ENCODE data around the gene THOC5. TPM values are rescaled to one million over a fixed set of nuclear protein-coding genes. Genes with fewer than 3 reads are reported as not detected.

THOC5 gene
- total and polyA plus RNA-seq, 7 experiments from 2014 or later: 26.1 to 61.9 (median 46.3) TPM

DNA sequence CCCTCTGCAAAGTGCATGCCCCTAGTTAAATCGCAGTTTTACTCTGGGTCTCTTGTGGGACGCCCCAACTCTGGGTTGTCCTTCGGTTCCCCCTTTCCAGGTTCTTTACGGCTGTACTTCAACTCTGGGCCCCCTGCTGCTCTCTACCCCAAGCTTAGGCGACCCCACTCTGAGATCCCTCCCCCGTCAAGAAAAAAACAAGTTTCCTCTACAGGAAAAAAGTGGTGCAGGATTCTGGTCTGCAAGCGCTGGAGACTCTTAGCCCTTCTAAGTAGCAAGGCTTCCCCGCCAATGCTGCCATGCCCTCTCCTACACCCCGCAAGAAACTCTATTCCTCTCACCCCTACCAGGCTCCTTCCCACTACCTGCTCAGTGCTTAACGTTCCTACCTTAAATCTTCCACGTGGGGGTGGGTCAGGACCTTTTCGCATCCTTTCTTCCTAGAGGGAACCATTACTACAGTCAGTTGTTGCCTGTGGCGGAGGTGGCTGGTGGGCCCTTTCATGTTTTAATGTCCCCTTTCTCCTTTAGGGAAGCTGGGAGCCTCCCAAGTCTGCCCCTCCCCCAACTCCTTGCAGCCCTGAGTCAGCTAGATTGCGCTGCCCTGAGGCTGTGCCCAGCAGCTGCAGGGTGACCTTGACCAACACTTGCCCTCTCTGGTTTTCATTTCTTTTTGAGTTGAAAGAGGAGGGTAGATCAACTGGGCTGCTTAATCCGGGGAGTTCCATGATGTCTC lies 72.1 kb downstream of the THOC5 start:
- H3K27ac Mint-ChIP-seq: no peak overlapping the region
- POLR2A ChIA-PET: no interaction called here
- peak overlapping the region; percentile 41 to 74 (median 66) for H3K4me3 Mint-ChIP-seq
- Histone ChIP-seq H3K4me1 (ENCODE audit: control insufficient read depth in 2 of 2, insufficient read depth in 2 of 2, low read length in 2 of 2) (no peaks in the 10 kb centered on the region), H3K9me3 (ENCODE audit: control insufficient read depth in 2 of 3, low read length in 3 of 3) (no peaks in the 10 kb centered on the region), H3K36me3 (ENCODE audit: control insufficient read depth in 2 of 3, insufficient read depth in 3 of 3, low read length in 3 of 3) (no peaks in the 10 kb centered on the region), H3K27me3 (ENCODE audit: control insufficient read depth in 2 of 2, insufficient read depth in 2 of 2, low read length in 2 of 2) (peaks cover 6 to 12% of the 10 kb centered on the region in 2 donors), H3K27ac (ENCODE audit: low read depth, low read length) (no peak overlapping the region), H3K4me3 (ENCODE audit: low read length) (no peak overlapping the region)
- peaks cover 0 to 5% (median 0%) of the 10 kb centered on the region in 5 donors for H3K36me3 Mint-ChIP-seq
- H3K27me3 Mint-ChIP-seq: peaks cover 34 to 43% (median 41%) of the 10 kb centered on the region in 5 donors
- H3K4me1 Mint-ChIP-seq: peaks cover 15 to 22% (median 20%) of the 10 kb centered on the region in 7 donors
- DNase-seq (no peak), ATAC-seq (no peak)
- intact Hi-C loops (cut with micrococcal nuclease): no loop called here
- H3K9me3 Mint-ChIP-seq: peaks cover 0 to 6% (median 0%) of the 10 kb centered on the region in 11 donors
- CTCF ChIA-PET: no interaction called here

DNA sequence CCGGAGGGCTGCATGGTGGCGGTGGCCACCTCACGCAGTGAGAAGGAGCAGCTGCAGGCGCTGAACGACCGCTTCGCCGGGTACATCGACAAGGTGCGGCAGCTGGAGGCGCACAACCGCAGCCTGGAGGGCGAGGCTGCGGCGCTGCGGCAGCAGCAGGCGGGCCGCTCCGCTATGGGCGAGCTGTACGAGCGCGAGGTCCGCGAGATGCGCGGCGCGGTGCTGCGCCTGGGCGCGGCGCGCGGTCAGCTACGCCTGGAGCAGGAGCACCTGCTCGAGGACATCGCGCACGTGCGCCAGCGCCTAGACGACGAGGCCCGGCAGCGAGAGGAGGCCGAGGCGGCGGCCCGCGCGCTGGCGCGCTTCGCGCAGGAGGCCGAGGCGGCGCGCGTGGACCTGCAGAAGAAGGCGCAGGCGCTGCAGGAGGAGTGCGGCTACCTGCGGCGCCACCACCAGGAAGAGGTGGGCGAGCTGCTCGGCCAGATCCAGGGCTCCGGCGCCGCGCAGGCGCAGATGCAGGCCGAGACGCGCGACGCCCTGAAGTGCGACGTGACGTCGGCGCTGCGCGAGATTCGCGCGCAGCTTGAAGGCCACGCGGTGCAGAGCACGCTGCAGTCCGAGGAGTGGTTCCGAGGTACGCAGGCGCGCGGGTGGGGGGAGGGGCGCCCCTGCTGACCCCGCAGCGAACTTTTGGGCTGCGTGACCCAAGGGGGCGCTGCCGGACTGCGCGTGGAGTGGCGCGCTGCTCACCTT lies 72.9 kb downstream of the THOC5 start:
- H3K36me3 ChIP-seq (ENCODE audit: control insufficient read depth in 2 of 3, insufficient read depth in 3 of 3, low read length in 3 of 3): no peaks in the 10 kb centered on the region
- intact Hi-C loops (cut with micrococcal nuclease): no loop called here
- ChIA-PET CTCF (no interaction called here), POLR2A (interaction anchor here (0.7 kb wide), 1 partner anchor 74 kb away, joined by 3 read pairs; no protein-coding TSS in a partner anchor)
- Mint-ChIP-seq H3K4me3 (peak overlapping the region in 6 of 10 donors; percentile 61 to 74 (median 66)), H3K4me1 (peaks cover 15 to 22% (median 20%) of the 10 kb centered on the region in 7 donors), H3K36me3 (peaks cover 0 to 5% (median 0%) of the 10 kb centered on the region in 5 donors), H3K27ac (no peak overlapping the region), H3K27me3 (peaks cover 34 to 49% (median 45%) of the 10 kb centered on the region in 5 donors), H3K9me3 (peaks cover 0 to 6% (median 0%) of the 10 kb centered on the region in 11 donors)
- peak; percentile 31 for ATAC-seq
- no peak overlapping the region for H3K4me3 ChIP-seq (ENCODE audit: low read length)
- peak in 3 of 9 donors; percentile 11 to 53 (median 16) for DNase-seq
- no peaks in the 10 kb centered on the region for H3K9me3 ChIP-seq (ENCODE audit: control insufficient read depth in 2 of 3, low read length in 3 of 3)
- no peaks in the 10 kb centered on the region for H3K4me1 ChIP-seq (ENCODE audit: control insufficient read depth in 2 of 2, insufficient read depth in 2 of 2, low read length in 2 of 2)
- H3K27ac ChIP-seq (ENCODE audit: low read depth, low read length): no peak overlapping the region
- H3K27me3 ChIP-seq (ENCODE audit: control insufficient read depth in 2 of 2, insufficient read depth in 2 of 2, low read length in 2 of 2): peaks cover 6 to 12% of the 10 kb centered on the region in 2 donors

DNA sequence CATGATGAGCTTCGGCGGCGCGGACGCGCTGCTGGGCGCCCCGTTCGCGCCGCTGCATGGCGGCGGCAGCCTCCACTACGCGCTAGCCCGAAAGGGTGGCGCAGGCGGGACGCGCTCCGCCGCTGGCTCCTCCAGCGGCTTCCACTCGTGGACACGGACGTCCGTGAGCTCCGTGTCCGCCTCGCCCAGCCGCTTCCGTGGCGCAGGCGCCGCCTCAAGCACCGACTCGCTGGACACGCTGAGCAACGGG lies 73.4 kb downstream of the THOC5 start:
- POLR2A ChIA-PET: no interaction called here
- H3K27ac ChIP-seq (ENCODE audit: low read depth, low read length): no peak overlapping the region
- no peaks in the 10 kb centered on the region for H3K36me3 ChIP-seq (ENCODE audit: control insufficient read depth in 2 of 3, insufficient read depth in 3 of 3, low read length in 3 of 3)
- H3K27ac Mint-ChIP-seq: no peak overlapping the region
- no peak for ATAC-seq
- H3K4me3 ChIP-seq (ENCODE audit: low read length): no peak overlapping the region
- CTCF ChIA-PET: no interaction called here
- peaks cover 0 to 5% (median 0%) of the 10 kb centered on the region in 5 donors for H3K36me3 Mint-ChIP-seq
- H3K4me3 Mint-ChIP-seq: no peak overlapping the region
- H3K4me1 ChIP-seq (ENCODE audit: control insufficient read depth in 2 of 2, insufficient read depth in 2 of 2, low read length in 2 of 2): no peaks in the 10 kb centered on the region
- intact Hi-C loops (cut with micrococcal nuclease): no loop called here
- no peak for DNase-seq
- H3K27me3 Mint-ChIP-seq: peaks cover 34 to 54% (median 48%) of the 10 kb centered on the region in 5 donors
- H3K9me3 ChIP-seq (ENCODE audit: control insufficient read depth in 2 of 3, low read length in 3 of 3): no peaks in the 10 kb centered on the region
- H3K9me3 Mint-ChIP-seq: peaks cover 0 to 6% (median 0%) of the 10 kb centered on the region in 11 donors
- peaks cover 6 to 12% of the 10 kb centered on the region in 2 donors for H3K27me3 ChIP-seq (ENCODE audit: control insufficient read depth in 2 of 2, insufficient read depth in 2 of 2, low read length in 2 of 2)
- peaks cover 15 to 22% (median 20%) of the 10 kb centered on the region in 7 donors for H3K4me1 Mint-ChIP-seq

DNA sequence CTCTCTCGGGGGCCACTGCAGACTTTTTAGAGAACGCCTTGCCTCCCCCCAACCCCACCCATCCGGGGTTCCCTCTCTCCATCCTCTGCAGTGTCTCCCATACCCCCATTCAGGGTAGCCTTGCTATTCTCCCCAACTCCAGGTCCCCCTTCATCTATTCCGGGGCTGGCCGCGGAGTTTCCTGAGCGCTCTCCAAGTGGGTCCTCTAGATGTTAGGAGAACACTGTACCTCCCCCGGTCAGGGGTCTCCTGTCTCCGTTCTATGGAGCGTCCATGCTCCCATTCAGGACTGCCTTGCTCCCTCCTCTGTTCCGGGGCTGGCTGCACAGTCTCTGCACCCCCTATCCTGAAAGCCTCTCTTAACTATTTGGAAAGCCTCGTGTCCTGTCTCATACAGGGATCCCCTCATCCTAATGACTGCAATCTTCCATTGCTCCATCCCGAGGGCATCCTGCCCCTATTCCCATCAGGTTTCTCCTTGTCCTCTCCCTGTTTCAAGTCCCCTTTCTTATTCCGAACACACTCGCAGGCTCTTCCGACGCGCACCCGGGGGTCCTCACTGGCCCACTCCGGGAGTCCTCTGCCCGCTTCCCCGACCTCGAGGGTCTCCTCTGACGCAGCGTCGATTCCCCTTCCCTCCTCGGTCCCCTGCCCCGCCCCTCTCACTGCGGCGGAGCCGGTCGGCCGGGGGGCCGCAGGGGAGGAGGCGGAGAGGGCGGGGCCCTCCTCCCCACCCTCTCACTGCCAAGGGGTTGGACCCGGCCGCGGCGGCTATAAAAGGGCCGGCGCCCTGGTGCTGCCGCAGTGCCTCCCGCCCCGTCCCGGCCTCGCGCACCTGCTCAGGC lies 73.9 kb downstream of the THOC5 start, which contains the start of gene NEFH:
Gene NEFH (plus strand): TSS at position 802 of the 845 bp plus-strand sequence. CDS start 45 bp downstream, outside the sequence.
- Mint-ChIP-seq H3K27me3 (peaks cover 36 to 54% (median 48%) of the 10 kb centered on the region in 5 donors), H3K27ac (no peak within 1 kb of the TSS), H3K4me3 (peak within 1 kb of the TSS; percentile 38 to 76 (median 64)), H3K9me3 (peaks cover 0 to 6% (median 0%) of the 10 kb centered on the region in 11 donors), H3K4me1 (peaks cover 15 to 22% (median 20%) of the 10 kb centered on the region in 7 donors), H3K36me3 (peaks cover 0 to 5% (median 0%) of the 10 kb centered on the region in 5 donors)
- no peak for ATAC-seq
- H3K4me3 ChIP-seq (ENCODE audit: low read length): no peak within 1 kb of the TSS
- POLR2A ChIA-PET: no interaction called here
- CTCF ChIA-PET: no interaction called here
- no peak for DNase-seq
- no peak within 1 kb of the TSS for H3K27ac ChIP-seq (ENCODE audit: low read depth, low read length)
- H3K27me3 ChIP-seq (ENCODE audit: control insufficient read depth in 2 of 2, insufficient read depth in 2 of 2, low read length in 2 of 2): peaks cover 6 to 12% of the 10 kb centered on the region in 2 donors
- H3K36me3 ChIP-seq (ENCODE audit: control insufficient read depth in 2 of 3, insufficient read depth in 3 of 3, low read length in 3 of 3): no peaks in the 10 kb centered on the region
- H3K9me3 ChIP-seq (ENCODE audit: control insufficient read depth in 2 of 3, low read length in 3 of 3): no peaks in the 10 kb centered on the region
- no peaks in the 10 kb centered on the region for H3K4me1 ChIP-seq (ENCODE audit: control insufficient read depth in 2 of 2, insufficient read depth in 2 of 2, low read length in 2 of 2)
- intact Hi-C loops (cut with micrococcal nuclease): no loop called here

DNA sequence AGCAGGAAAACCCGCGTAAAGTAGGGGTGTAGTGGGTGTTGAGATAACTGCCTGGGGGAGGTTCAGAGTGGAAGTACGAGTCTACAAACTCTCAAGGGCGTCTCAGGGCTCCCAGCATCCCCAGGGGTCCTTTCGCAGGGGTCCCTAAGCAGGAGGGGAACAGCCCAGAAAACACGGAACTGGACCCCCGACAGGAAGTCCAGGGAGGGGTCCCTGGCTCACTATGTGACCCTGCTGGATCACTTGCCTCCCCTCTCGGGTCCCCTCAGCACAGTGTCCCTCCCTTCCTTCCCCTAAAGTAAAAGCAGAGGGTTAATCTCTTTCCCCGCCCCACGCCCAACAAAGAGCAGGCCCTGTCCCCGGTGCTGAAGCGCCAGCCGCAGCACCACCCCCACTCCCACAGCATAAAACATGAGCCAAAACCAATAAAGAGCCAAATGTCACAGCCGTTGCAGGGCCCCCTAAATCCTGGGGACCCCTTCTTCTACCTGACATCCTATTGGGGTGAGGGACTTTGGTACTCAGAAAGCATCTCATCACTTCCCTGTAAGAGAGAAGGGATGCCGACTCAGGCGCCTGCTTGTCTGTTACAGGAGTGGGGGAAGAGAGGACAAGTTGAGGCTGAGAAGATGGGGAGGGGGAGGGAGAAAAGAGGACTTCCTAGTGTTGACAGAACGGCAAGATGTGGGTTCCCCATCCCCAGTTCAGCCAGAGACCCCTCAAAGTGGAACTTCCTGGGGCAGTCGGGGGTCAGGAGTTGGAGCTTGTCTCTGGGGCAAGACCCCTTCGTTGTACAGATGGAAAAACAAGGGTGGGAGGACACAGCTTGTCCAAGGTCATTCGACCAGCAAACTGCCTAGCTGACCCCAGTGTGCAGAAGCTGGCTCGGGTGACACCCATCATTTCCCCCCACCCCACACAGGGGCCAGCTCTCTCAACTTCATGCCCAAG lies 75.0 kb downstream of the THOC5 start:
- peak in 5 of 9 donors; percentile 27 to 41 (median 30) for DNase-seq
- Mint-ChIP-seq H3K4me1 (peaks cover 15 to 22% (median 20%) of the 10 kb centered on the region in 7 donors), H3K36me3 (peaks cover 0 to 5% (median 0%) of the 10 kb centered on the region in 5 donors), H3K4me3 (peak overlapping the region in 6 of 10 donors; percentile 32 to 69 (median 39)), H3K27ac (peak overlapping the region in 2 of 9 donors; percentile 25 to 52), H3K9me3 (peaks cover 0 to 6% (median 0%) of the 10 kb centered on the region in 11 donors), H3K27me3 (peaks cover 38 to 58% (median 52%) of the 10 kb centered on the region in 5 donors)
- no peaks in the 10 kb centered on the region for H3K9me3 ChIP-seq (ENCODE audit: control insufficient read depth in 2 of 3, low read length in 3 of 3)
- H3K36me3 ChIP-seq (ENCODE audit: control insufficient read depth in 2 of 3, insufficient read depth in 3 of 3, low read length in 3 of 3): no peaks in the 10 kb centered on the region
- H3K27ac ChIP-seq (ENCODE audit: low read depth, low read length): no peak overlapping the region
- peak; percentile 47 for ATAC-seq
- intact Hi-C loops (cut with micrococcal nuclease): no loop called here
- POLR2A ChIA-PET: no interaction called here
- H3K4me1 ChIP-seq (ENCODE audit: control insufficient read depth in 2 of 2, insufficient read depth in 2 of 2, low read length in 2 of 2): no peaks in the 10 kb centered on the region
- CTCF ChIA-PET: no interaction called here
- peaks cover 6 to 12% of the 10 kb centered on the region in 2 donors for H3K27me3 ChIP-seq (ENCODE audit: control insufficient read depth in 2 of 2, insufficient read depth in 2 of 2, low read length in 2 of 2)
- H3K4me3 ChIP-seq (ENCODE audit: low read length): no peak overlapping the region

Data from naive thymus-derived CD4-positive, alpha-beta T cell (primary cell).